MM.1S (cell line): ENCODE results near the gene ST7.

ENCODE experiments used
- EZH2 ChIP-seq: fragments of 300-600 bp; sonication (generic); optimal IDR thresholded peaks from 2 replicates; pipeline ENCODE3; 2017; ENCODE audit warnings: low read depth, mild to moderate bottlenecking, antibody characterized with exemption, low read length, mixed read lengths
- EZH2phosphoT487 ChIP-seq: fragments of 300-600 bp; sonication (generic); IDR thresholded peaks from 2 replicates; pipeline ENCODE4 v1.6.1; 2018; ENCODE audit warnings: antibody characterized with exemption, low read length
- TF ChIP-seq, protein P1 (sequence below): fragments of 300-600 bp; sonication (generic); IDR thresholded peaks from 2 replicates; pipeline ENCODE4 v1.5.1; 2016; ENCODE audit warnings: antibody characterized with exemption, low read length, mixed read lengths

DNA sequence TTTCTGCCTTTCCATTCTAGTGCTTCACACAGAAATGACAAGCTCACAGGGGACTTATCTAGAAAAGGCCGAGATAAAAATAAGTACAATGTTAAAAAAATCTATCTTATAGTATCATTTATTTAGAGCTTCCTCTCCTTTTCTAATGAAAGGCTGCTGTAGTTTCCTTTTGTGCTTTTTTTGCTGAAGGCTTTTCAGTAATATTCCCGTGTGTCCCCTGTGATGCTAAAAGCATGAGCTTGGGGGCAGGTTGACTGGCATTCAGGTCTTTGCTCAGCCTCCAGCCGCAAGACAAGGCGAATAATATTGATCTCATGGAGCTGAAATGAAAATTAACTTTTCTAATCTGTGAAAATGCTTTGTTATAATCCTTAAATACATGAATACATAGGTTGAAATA lies 143.0 kb downstream of the ST7 start:
- TF ChIP-seq EZH2phosphoT487 (no peak), EZH2 (no peak)
- TF ChIP-seq, protein P1, sequence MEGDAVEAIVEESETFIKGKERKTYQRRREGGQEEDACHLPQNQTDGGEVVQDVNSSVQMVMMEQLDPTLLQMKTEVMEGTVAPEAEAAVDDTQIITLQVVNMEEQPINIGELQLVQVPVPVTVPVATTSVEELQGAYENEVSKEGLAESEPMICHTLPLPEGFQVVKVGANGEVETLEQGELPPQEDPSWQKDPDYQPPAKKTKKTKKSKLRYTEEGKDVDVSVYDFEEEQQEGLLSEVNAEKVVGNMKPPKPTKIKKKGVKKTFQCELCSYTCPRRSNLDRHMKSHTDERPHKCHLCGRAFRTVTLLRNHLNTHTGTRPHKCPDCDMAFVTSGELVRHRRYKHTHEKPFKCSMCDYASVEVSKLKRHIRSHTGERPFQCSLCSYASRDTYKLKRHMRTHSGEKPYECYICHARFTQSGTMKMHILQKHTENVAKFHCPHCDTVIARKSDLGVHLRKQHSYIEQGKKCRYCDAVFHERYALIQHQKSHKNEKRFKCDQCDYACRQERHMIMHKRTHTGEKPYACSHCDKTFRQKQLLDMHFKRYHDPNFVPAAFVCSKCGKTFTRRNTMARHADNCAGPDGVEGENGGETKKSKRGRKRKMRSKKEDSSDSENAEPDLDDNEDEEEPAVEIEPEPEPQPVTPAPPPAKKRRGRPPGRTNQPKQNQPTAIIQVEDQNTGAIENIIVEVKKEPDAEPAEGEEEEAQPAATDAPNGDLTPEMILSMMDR = no peak
